SK-N-SH (cell line): ENCODE measurements around the gene DNM2. TPM values are rescaled to one million over a fixed set of nuclear protein-coding genes. Genes with fewer than 3 reads are reported as not detected.

Source experiments
- CTCF ChIA-PET: fragments of 300-600, 350-600 bp; formaldehyde crosslinking; extraction: SDS; loops from one replicate; lab custom pipeline; 2021; lab: Yijun Ruan, JAX
- POLR2A ChIA-PET: fragments of 350-600 bp; sonication (Branson Sonifier 250); formaldehyde crosslinking; extraction: SDS; loops from one replicate; lab custom pipeline; 2020; ENCODE audit warnings: antibody characterized with exemption, inconsistent platforms; lab: Yijun Ruan, JAX
- DNase-seq: peaks from one replicate; pipeline ENCODE4 v3.0.0; 2012
- H2AFZ ChIP-seq: fragments of 200-600 bp; sonication (generic); 2 replicates; pipeline ENCODE4 v1.8.1; 2016; ENCODE audit warnings: antibody characterized with exemption, mild to moderate bottlenecking, low read depth
- H3F3A ChIP-seq: fragments of 200-600 bp; sonication (generic); replicated peaks from 2 replicates; pipeline ENCODE3; 2016; ENCODE audit warnings: antibody characterized with exemption, mild to moderate bottlenecking; ENCODE audit not compliant: insufficient read depth
- H3K27ac ChIP-seq, 2 experiments: fragments of 200-500 bp in 1 of 2; fragments of 200-600 bp in 1 of 2; sonication (Bioruptor generic) in 1 of 2; sonication (generic), shearing (Covaris generic) in 1 of 2; 2 replicates each; pipeline versions ENCODE4 v1.5.1 to v1.6.1; 2014 to 2016; ENCODE audit warnings: low read depth in 2 of 2, inconsistent platforms in 1 of 2, low read length in 1 of 2, mild to moderate bottlenecking in 1 of 2, mixed read lengths in 1 of 2
- H3K27me3 ChIP-seq: fragments of 200-600 bp; sonication (generic), shearing (Covaris generic); 2 replicates; pipeline ENCODE4 v1.6.1; 2016; ENCODE audit warnings: mixed run types; ENCODE audit not compliant: insufficient read depth
- H3K36me3 ChIP-seq, 2 experiments: fragments of 200-500 bp in 1 of 2; fragments of 200-600 bp in 1 of 2; sonication (Bioruptor generic) in 1 of 2; sonication (generic) in 1 of 2; replicated peaks in 1 of 2; 2 replicates each; pipeline versions ENCODE3 to v1.5.1; 2014 to 2016; ENCODE audit warnings: low read length in 1 of 2, mild to moderate bottlenecking in 1 of 2; ENCODE audit not compliant: insufficient read depth in 2 of 2, control insufficient read depth in 1 of 2
- H3K4me1 ChIP-seq, 2 experiments: fragments of 200-500 bp in 1 of 2; fragments of 200-600 bp in 1 of 2; sonication (Bioruptor generic) in 1 of 2; sonication (generic), shearing (Covaris generic) in 1 of 2; 2 replicates each; pipeline versions ENCODE4 v1.5.1 to v1.6.1; 2014 to 2016; ENCODE audit warnings: low read depth in 1 of 2, low read length in 1 of 2, mixed run types in 1 of 2; ENCODE audit not compliant: insufficient read depth in 2 of 2, control insufficient read depth in 1 of 2
- H3K4me2 ChIP-seq: fragments of 200-600 bp; sonication (generic), shearing (Covaris generic); 2 replicates; pipeline ENCODE4 v1.6.1; 2017; ENCODE audit warnings: mixed run types
- H3K4me3 ChIP-seq, 2 experiments: fragments of 200-500 bp in 1 of 2; fragments of 200-600 bp in 1 of 2; sonication (Bioruptor generic) in 1 of 2; sonication (generic), shearing (Covaris generic) in 1 of 2; 2 replicates each; pipeline versions ENCODE4 v1.5.1 to v1.8.1; 2014 to 2016; ENCODE audit warnings: low read depth in 2 of 2, inconsistent platforms in 1 of 2, low read length in 1 of 2, mild to moderate bottlenecking in 1 of 2, mixed read lengths in 1 of 2, moderate library complexity in 1 of 2
- H3K79me2 ChIP-seq: fragments of 200-600 bp; sonication (generic); 2 replicates; pipeline ENCODE4 v1.8.1; 2017; ENCODE audit warnings: mild to moderate bottlenecking; ENCODE audit not compliant: insufficient read depth
- H3K9ac ChIP-seq: fragments of 200-600 bp; sonication (generic); 2 replicates; pipeline ENCODE4 v1.6.1; 2017; ENCODE audit warnings: mixed run types
- H3K9me2 ChIP-seq: fragments of 200-600 bp; sonication (generic); 2 replicates; pipeline ENCODE4 v1.6.1; 2017; ENCODE audit warnings: mixed run types
- H3K9me3 ChIP-seq: fragments of 200-600 bp; sonication (generic); 2 replicates; pipeline ENCODE4 v1.6.1; 2017; ENCODE audit warnings: mixed run types, mild to moderate bottlenecking, moderate library complexity
- H4K20me1 ChIP-seq: fragments of 200-600 bp; sonication (generic); 2 replicates; pipeline ENCODE4 v1.6.1; 2017; ENCODE audit warnings: mild to moderate bottlenecking, mixed run types; ENCODE audit not compliant: insufficient read depth
- ELF1 ChIP-seq: IDR thresholded peaks from 2 replicates; pipeline ENCODE4 v1.4.0; 2012
- FOXJ3 ChIP-seq: sonication (generic); formaldehyde crosslinking; IDR thresholded peaks from 2 replicates; pipeline ENCODE4 v1.5.1; 2020; ENCODE audit warnings: mild to moderate bottlenecking, missing genetic modification reagents
- MXI1 ChIP-seq: IDR thresholded peaks from 2 replicates; pipeline ENCODE4 v1.6.1; 2012; ENCODE audit warnings: mild to moderate bottlenecking, low read depth, low read length, improper control_type of control experiment
- SMC3 ChIP-seq: IDR thresholded peaks from 2 replicates; pipeline ENCODE4 v1.6.1; 2012; ENCODE audit warnings: low read depth, low read length, improper control_type of control experiment
- USF1 ChIP-seq: IDR thresholded peaks from 2 replicates; pipeline ENCODE4 v1.4.0; 2012; ENCODE audit warnings: low read depth, borderline replicate concordance
- ZBTB33 ChIP-seq: IDR thresholded peaks from 2 replicates; pipeline ENCODE4 v1.4.0; 2012; ENCODE audit warnings: low read depth, borderline replicate concordance
- WGBS: methylation state at CpG from one replicate; pipeline ENCODE4 v1.1.6; 2017; ENCODE audit warnings: low lambda C conversion rate; 5-methylcytosine and 5-hydroxymethylcytosine counted together
- polyA plus RNA-seq, 3 experiments: library from polyadenylated mRNA; depleted of rRNA; stranded (reverse); fragments of >200 nt; gene quantifications; 2 replicates each; pipeline ENCODE4 v1.2.3, GENCODE V29; 2012

The DNM2 gene
- polyA plus RNA-seq, 1 of the 3 experiments (the other 2 are of a cell fraction): 52.5 TPM

- Histone ChIP-seq H2AFZ (no peak overlapping the region), H3K27me3 (no peaks in the 10 kb centered on the region), H3K4me2 (no peak overlapping the region), H3K4me1 (peaks cover 0 to 6% of the 10 kb centered on the region in 2 experiments; a peak in 1 of 4 replicates), H4K20me1 (no peaks in the 10 kb centered on the region), H3K4me3 (no peak overlapping the region), H3K9me3 (no peaks in the 10 kb centered on the region), H3K9ac (no peak overlapping the region), H3K79me2 (0 out of 2 replicates have a peak, but pooled peaks cover 10% of the 10 kb centered on the region)
- ChIA-PET POLR2A (interaction anchor here (1.7 kb wide), 1 partner anchor 9 kb away, joined by 5 read pairs; no protein-coding TSS in a partner anchor), CTCF (interaction anchor here (1.1 to 2.4 kb wide), 2 partner anchors 13 to 34 kb away, joined by 3 to 9 read pairs (median 7); no protein-coding TSS in a partner anchor)
- no peak for TF ChIP-seq USF1
- TF ChIP-seq, all 33 proteins: peak for 0
- H3K27ac ChIP-seq: no peak overlapping the region
- peaks cover 10% of the 10 kb centered on the region for H3F3A ChIP-seq
- no peaks in the 10 kb centered on the region for H3K9me2 ChIP-seq
- DNase-seq: no peak
- WGBS: 96% methylated on average over 5 of the region's 7 CpGs
- H3K36me3 ChIP-seq: peaks cover 14 to 27% of the 10 kb centered on the region in 2 experiments
Measured at GRCh38 chr19:10830370-10830769, 112.5 kb downstream of the DNM2 start.

GRCh38 chr19:10830931-10831779 lies 113.3 kb downstream of the DNM2 start:
- CTCF ChIA-PET: interaction anchor here (2.1 kb wide), 1 partner anchor 33 kb away, joined by 7 read pairs; no protein-coding TSS in a partner anchor
- WGBS: 94% methylated on average over 18 of the region's 33 CpGs

More at GRCh38 chr19:10830931-10831779, 113.3 kb downstream of the DNM2 start:
- Histone ChIP-seq H2AFZ (no peak overlapping the region), H3K9ac (no peak overlapping the region), H3K36me3 (peaks cover 9 to 26% of the 10 kb centered on the region in 2 experiments), H4K20me1 (no peaks in the 10 kb centered on the region), H3K9me2 (no peaks in the 10 kb centered on the region), H3K27ac (no peak overlapping the region), H3K4me1 (peaks cover 0 to 6% of the 10 kb centered on the region in 2 experiments; a peak in 1 of 4 replicates), H3K79me2 (0 out of 2 replicates have a peak, but pooled peaks cover 10% of the 10 kb centered on the region), H3K27me3 (no peaks in the 10 kb centered on the region), H3K4me2 (no peak overlapping the region), H3F3A (peaks cover 10% of the 10 kb centered on the region), H3K4me3 (no peak overlapping the region), H3K9me3 (no peaks in the 10 kb centered on the region)
- TF ChIP-seq ZBTB33 (no peak), ELF1 (no peak), MXI1 (no peak), FOXJ3 (CRISPR knock-in tag) (no peak), SMC3 (no peak)
- DNase-seq: peak; percentile 28
- POLR2A ChIA-PET: interaction anchor here (1.0 to 1.7 kb wide), 2 partner anchors 10 to 13 kb away, joined by 3 to 5 read pairs; no protein-coding TSS in a partner anchor
